ENCODE results near the gene RASSF8. TPM values are rescaled to one million over a fixed set of nuclear protein-coding genes. Genes with fewer than 3 reads are reported as not detected.

RASSF8 gene
- total RNA-seq, 1 experiment from 2014 or later = 9.2 TPM

DNA sequence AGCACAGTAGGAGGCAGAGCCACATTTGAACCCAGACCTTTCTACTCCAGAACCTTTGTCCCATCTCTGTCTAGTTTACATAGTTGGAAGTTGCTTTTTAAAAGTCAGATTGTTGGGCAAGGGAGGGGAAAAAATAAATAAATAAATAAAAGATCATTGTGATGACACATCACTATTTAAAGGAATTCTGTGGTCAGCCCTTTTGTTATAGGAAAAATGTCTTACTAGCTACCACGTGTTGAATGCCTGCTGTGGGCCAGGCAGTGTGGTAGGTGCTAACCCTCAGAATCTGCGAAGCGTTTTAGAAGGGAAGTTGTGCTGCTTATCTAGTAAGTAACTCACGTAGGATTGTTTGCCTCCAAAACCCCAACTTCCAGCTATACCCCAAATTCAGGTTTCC is 104.1 kb downstream of the RASSF8 start:
- Histone ChIP-seq H4K20me1 (ENCODE audit: insufficient read depth) (no peaks in the 10 kb centered on the region; the same call in 1 of the 2 replicates), H3K27me3 (ENCODE audit: insufficient read depth, low read length) (no peaks in the 10 kb centered on the region), H3K27ac (ENCODE audit: low read depth, low read length) (no peak overlapping the region), H3K9ac (ENCODE audit: low read length) (no peak overlapping the region), H3K36me3 (ENCODE audit: control insufficient read depth in 1 of 2, insufficient read depth in 2 of 2, low read length in 2 of 2) (no peaks in the 10 kb centered on the region), H3K4me1 (ENCODE audit: control insufficient read depth in 1 of 2, insufficient read depth in 2 of 2, low read length in 2 of 2) (peaks cover 6 to 9% of the 10 kb centered on the region in 2 experiments; a peak in 3 of 4 replicates), H3K9me3 (ENCODE audit: control insufficient read depth in 1 of 2, insufficient read depth in 1 of 2, low read depth in 1 of 2, low read length in 2 of 2) (no peaks in the 10 kb centered on the region), H2AFZ (ENCODE audit: low read depth, low read length, poor library complexity, severe bottlenecking) (peak overlapping the region; percentile 50), H3K4me3 (replicated peaks in 1 of 2; ENCODE audit: low read depth in 1 of 2, low read length in 2 of 2) (no peak overlapping the region), H3K9me2 (ENCODE audit: insufficient read depth) (no peaks in the 10 kb centered on the region), H3K79me2 (ENCODE audit: insufficient read depth, low read length) (no peaks in the 10 kb centered on the region), H3K4me2 (ENCODE audit: low read length) (peak overlapping the region; percentile 9; the same call in 1 of the 2 replicates)
- BruUV-seq (replicated peaks) = no TSS peak
- ChIA-PET CTCF (no interaction called here), POLR2A (no interaction called here), RAD21 (ENCODE audit: low non-redundant PET in 1 of 2, low total read pairs in 2 of 2, uncharacterized antibody in 2 of 2, unreplicated experiment in 2 of 2) (interaction anchor here in 1 of 2 experiments (0.7 kb wide), 1 partner anchor 30 kb away, joined by 3 read pairs; no protein-coding TSS in a partner anchor)
- ATAC-seq (no peak), DNase-seq (ENCODE audit: low read depth, low spot score) (no peak)
- intact Hi-C loops (cut with micrococcal nuclease) = no loop called here
- TF ChIP-seq, protein P1, sequence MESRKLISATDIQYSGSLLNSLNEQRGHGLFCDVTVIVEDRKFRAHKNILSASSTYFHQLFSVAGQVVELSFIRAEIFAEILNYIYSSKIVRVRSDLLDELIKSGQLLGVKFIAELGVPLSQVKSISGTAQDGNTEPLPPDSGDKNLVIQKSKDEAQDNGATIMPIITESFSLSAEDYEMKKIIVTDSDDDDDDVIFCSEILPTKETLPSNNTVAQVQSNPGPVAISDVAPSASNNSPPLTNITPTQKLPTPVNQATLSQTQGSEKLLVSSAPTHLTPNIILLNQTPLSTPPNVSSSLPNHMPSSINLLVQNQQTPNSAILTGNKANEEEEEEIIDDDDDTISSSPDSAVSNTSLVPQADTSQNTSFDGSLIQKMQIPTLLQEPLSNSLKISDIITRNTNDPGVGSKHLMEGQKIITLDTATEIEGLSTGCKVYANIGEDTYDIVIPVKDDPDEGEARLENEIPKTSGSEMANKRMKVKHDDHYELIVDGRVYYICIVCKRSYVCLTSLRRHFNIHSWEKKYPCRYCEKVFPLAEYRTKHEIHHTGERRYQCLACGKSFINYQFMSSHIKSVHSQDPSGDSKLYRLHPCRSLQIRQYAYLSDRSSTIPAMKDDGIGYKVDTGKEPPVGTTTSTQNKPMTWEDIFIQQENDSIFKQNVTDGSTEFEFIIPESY (IDR thresholded peaks at IDR 0.05; ENCODE audit: extremely low read depth, insufficient replicate concordance, low read length) = no peak
- TF ChIP-seq, protein P2, sequence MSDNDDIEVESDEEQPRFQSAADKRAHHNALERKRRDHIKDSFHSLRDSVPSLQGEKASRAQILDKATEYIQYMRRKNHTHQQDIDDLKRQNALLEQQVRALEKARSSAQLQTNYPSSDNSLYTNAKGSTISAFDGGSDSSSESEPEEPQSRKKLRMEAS (IDR thresholded peaks at IDR 0.05) = 0 out of 2 replicates have a peak, but pooled peaks have one; percentile 33

DNA sequence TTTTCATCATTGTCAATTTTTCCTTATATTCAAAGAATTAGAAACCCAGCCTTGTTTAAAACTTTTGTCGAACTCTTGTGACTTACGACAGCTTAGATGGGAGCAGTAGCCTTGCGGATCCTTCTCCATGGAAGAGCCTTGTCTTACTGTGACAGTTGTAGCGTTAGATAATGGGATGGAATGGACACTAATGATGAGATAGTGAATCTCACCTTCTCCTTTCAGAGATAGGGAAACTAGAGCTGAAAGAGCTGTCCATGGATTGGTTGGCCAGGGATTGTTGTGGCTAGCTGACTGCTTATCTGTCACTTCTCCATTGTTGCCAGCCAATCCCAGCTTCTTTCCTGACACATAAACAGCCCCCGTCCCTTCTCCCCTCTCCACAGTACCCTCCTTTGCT is 107.0 kb downstream of the RASSF8 start:
- intact Hi-C loops (cut with micrococcal nuclease) = no loop called here
- Histone ChIP-seq H3K9me2 (ENCODE audit: insufficient read depth) (no peaks in the 10 kb centered on the region), H3K9me3 (ENCODE audit: control insufficient read depth in 1 of 2, insufficient read depth in 1 of 2, low read depth in 1 of 2, low read length in 2 of 2) (no peaks in the 10 kb centered on the region), H4K20me1 (ENCODE audit: insufficient read depth) (no peaks in the 10 kb centered on the region; the same call in 1 of the 2 replicates), H3K27ac (ENCODE audit: low read depth, low read length) (no peak overlapping the region), H3K36me3 (ENCODE audit: control insufficient read depth in 1 of 2, insufficient read depth in 2 of 2, low read length in 2 of 2) (no peaks in the 10 kb centered on the region), H3K4me2 (ENCODE audit: low read length) (no peak overlapping the region), H2AFZ (ENCODE audit: low read depth, low read length, poor library complexity, severe bottlenecking) (no peak overlapping the region), H3K27me3 (ENCODE audit: insufficient read depth, low read length) (no peaks in the 10 kb centered on the region), H3K4me1 (ENCODE audit: control insufficient read depth in 1 of 2, insufficient read depth in 2 of 2, low read length in 2 of 2) (peaks cover 6 to 9% of the 10 kb centered on the region in 2 experiments; a peak in 3 of 4 replicates), H3K9ac (ENCODE audit: low read length) (no peak overlapping the region), H3K79me2 (ENCODE audit: insufficient read depth, low read length) (no peaks in the 10 kb centered on the region), H3K4me3 (replicated peaks in 1 of 2; ENCODE audit: low read depth in 1 of 2, low read length in 2 of 2) (no peak overlapping the region)
- ChIA-PET RAD21 (ENCODE audit: low non-redundant PET in 1 of 2, low total read pairs in 2 of 2, uncharacterized antibody in 2 of 2, unreplicated experiment in 2 of 2) (no interaction called here), POLR2A (no interaction called here), CTCF (no interaction called here)
- no peak for DNase-seq (ENCODE audit: low read depth, low spot score)
- no TSS peak for BruUV-seq (replicated peaks)
- ATAC-seq = no peak
- TF ChIP-seq, protein P3, sequence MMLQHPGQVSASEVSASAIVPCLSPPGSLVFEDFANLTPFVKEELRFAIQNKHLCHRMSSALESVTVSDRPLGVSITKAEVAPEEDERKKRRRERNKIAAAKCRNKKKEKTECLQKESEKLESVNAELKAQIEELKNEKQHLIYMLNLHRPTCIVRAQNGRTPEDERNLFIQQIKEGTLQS (IDR thresholded peaks at IDR 0.05) = no peak
- no peak for TF ChIP-seq EGR1 (IDR thresholded peaks at IDR 0.05; ENCODE audit: low read depth)
- TF ChIP-seq EZH2phosphoT487 (IDR thresholded peaks at IDR 0.05; ENCODE audit: borderline replicate concordance) = no peak
- TF ChIP-seq, protein P4, sequence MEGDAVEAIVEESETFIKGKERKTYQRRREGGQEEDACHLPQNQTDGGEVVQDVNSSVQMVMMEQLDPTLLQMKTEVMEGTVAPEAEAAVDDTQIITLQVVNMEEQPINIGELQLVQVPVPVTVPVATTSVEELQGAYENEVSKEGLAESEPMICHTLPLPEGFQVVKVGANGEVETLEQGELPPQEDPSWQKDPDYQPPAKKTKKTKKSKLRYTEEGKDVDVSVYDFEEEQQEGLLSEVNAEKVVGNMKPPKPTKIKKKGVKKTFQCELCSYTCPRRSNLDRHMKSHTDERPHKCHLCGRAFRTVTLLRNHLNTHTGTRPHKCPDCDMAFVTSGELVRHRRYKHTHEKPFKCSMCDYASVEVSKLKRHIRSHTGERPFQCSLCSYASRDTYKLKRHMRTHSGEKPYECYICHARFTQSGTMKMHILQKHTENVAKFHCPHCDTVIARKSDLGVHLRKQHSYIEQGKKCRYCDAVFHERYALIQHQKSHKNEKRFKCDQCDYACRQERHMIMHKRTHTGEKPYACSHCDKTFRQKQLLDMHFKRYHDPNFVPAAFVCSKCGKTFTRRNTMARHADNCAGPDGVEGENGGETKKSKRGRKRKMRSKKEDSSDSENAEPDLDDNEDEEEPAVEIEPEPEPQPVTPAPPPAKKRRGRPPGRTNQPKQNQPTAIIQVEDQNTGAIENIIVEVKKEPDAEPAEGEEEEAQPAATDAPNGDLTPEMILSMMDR (IDR thresholded peaks at IDR 0.05 in 2 of 3, conservative IDR thresholded peaks at IDR 0.05 in 1 of 3; ENCODE audit: borderline replicate concordance in 1 of 3, insufficient read depth in 1 of 3, low read depth in 2 of 3, low read length in 2 of 3) = no peak
- TF ChIP-seq, protein P2 (IDR thresholded peaks at IDR 0.05) = no peak
- TF ChIP-seq EZH2 (IDR thresholded peaks at IDR 0.05) = no peak
- TF ChIP-seq ZNF274 (IDR thresholded peaks at IDR 0.05; ENCODE audit: low read depth, low read length) = no peak
- no peak for TF ChIP-seq CEBPB (IDR thresholded peaks at IDR 0.05; ENCODE audit: low read depth)

All from HCT116 (cell line).